GM18502 (cell line): ENCODE results near the gene TCF15.
"Not testable (repeated sequence)": the region's sequence is repeated elsewhere in the genome, so short reads cannot be mapped to it uniquely, and the experiment has no call there.

ENCODE experiments used
- ATAC-seq: cut with Tn5 transposase; IDR thresholded peaks from one replicate; pipeline ENCODE4 v1.9.1; 2021; ENCODE audit warnings: mild to moderate bottlenecking; ENCODE audit not compliant: unreplicated experiment, poor library complexity

TCF15 gene

GRCh38 chr20:584161-584970 lies 25.7 kb downstream of the TCF15 start:
- ATAC-seq = no peak

- ATAC-seq = no peak
Measured at GRCh38 chr20:582204-582603, 27.9 kb downstream of the TCF15 start.

DNA sequence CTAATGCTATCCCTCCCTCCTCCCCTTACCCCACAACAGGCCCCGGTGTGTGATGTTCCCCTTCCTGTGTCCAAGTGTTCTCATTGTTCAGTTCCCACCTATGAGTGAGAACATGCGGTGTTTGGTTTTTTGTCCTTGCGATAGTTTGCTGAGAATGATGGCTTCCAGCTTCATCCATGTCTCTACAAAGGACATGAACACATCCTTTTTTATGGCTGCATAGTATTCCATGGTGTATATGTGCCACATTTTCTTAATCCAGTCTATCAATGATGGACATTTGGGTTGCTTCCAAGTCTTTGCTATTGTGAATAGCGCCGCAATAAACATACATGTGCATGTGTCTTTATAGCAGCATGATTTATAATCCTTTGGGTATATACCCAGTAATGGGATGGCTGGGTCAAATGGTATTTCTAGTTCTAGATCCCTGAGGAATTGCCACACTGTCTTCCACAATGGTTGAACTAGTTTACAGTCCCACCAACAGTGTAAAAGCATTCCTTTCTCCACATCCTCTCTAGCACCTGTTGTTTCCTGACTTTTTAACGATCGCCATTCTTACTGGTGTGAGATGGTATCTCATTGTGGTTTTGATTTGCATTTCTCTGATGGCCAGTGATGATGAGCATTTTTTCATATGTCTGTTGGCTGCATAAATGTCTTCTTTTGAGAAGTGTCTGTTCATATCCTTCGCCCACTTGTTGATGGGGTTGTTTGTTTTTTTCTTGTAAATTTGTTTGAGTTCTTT lies 31.0 kb downstream of the TCF15 start:
- ATAC-seq = not testable (repeated sequence)

GRCh38 chr20:577167-577791 lies 32.8 kb downstream of the TCF15 start:
- ATAC-seq = no peak

DNA sequence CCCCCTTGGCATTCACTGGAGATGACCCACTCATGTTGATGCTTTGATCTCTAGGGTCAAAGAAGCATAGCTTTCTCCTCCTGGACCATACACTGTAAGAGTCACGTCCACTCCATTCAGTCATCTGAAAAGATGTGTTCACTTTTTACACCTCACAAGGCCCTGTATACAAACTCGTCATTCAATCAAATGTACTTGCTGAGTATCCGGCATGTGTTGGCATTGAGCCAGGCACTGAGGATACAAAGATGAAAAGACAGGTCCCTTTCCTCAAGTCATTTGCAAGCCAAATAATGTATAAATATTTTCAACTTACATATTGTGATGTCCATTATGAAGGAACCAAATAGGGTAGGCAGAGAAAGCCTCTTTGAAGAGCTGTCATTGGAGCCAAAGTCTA lies 34.0 kb downstream of the TCF15 start:
- no peak for ATAC-seq

- ATAC-seq = no peak
Measured at GRCh38 chr20:575230-575629, 34.9 kb downstream of the TCF15 start.

DNA sequence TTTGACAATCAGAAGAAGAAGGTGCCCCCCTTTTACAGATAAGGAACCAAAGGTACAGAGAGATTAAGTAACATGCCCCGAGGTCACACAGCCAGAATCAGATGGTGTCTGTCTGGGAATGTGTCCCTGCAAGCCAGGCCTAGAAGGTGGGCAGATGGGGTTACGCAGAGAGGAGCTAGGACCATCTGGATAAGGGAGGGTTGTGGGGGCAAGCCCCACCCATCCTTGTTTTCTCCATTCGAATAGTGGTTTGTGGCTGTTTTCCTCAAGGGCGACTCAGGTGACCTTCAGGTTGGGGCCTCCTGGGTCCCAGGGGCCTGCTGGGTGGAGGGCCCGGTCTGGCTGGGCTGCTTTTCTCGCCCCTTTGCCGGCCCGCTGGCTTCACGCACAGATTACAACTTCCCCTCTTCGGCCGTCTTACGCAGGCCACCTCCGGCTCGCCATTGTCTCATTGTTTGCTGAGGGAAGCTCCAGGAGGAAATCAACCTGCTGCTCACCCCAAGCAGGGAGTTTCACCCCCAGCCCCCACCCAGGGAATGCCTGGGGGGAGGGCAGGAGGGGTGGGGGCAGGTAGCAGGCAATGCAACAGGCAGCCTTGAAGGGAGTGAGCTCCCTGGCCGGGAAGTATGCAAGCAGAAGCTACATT lies 35.7 kb downstream of the TCF15 start:
- no peak for ATAC-seq

DNA sequence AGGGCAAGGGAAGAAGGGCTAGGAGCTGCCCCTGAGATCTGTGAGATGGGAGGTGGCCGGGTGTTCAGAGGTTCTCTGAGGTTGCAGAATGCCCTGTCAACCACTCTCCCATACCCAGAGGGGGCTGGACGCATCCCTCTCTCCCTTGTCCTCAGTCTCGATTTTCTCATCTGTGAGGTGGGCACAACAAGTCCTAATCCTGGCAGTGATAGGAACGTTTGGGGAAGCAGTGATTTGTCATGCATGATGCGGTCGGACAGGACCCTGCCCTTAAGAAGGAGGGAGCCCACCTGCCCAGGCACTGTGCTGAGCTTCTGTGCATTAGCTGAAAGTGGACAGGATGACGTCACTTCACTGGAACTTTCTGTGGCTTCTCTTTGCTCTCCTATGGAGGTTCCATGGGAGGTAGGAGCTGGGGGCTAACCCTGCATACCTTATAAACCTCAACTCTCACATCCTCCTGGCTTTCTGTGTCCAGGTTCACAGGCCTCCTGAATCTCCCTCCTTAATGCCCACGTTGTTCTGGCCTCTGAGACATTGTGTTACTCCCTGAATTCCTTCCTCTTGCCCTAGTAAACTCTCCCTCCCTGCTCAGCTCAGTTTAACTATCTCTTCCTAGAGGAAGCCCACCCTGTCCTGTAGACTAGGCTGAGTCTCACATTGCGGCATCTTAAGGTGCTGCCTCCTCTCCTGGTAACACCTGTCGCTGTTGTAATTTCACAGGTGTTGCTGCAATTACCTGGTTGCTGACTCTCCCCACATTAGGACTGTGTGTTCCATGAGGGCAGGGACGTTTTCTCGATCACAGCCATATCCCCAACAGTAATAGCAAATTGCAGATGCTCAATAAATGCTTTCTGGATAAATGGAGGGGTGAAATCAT lies 36.5 kb downstream of the TCF15 start:
- no peak for ATAC-seq

- no peak for ATAC-seq
Measured at GRCh38 chr20:572727-573126, 37.4 kb downstream of the TCF15 start.

DNA sequence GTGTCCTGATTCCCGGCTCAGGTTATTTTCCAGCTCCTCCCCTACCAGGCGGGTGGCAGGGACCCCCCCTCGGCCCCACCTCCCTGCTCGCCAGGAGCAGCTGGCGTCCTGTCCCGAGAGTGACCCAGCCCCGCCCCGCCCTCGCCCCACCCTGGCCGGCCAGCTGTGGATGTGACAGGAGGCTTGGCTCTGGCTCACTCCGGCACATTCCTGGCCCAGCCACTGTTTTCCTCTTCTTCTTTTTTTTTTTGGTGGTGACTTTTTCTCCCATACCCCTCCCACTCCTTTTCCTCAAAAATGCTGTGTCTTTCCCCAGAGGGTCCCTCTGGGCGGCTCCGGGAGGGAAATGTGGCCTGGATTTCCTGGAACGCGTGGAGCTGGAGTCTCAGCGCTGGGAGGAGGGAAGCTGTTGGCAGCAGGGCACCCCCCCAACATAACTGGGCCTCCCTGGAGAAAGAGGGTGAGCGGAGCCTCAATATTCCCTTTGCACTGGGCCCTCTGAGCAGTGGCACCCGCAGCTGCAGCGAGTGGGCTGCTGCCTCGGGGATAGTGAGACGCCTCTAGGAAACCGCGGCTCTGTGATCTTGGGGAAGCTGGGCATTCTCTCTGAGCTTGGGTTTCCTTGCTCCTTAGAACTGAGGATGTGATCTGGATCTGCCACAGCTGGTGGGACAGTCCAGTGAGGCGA lies 38.2 kb downstream of the TCF15 start:
- no peak for ATAC-seq

DNA sequence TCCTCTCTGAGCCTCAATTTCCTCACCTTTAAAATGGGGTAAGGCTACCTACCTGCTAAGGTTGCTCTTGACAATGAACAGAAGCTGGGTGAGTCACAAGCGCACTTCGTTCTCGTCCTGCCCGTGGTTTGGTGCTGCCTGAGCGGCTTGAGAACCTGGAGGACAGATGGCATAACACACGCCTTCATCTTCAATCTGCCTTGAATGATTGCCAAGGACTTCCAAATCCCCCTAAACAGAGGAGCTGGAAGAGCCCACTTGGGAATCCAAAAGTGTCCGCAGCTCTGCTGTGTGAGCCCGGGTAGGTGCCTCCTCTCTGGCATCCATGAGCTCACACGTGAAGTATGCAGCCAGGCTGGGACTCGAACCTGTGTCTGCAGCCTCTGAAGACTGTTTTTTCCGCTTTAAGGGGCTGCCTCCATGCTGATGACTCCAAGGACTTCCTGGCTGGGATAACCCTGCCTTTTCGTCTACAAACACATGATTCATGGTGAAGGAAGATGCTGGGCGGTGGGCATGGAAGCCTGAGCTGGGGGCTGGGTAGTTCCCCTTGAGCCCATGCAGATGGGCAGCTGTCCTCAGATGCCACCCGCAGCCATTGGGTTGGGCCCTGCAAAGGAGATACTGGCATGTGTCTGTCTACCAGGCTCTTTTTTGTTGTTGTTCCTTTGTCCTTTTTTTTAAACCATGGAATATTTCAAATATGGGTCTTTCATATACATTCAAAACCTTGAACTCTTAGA lies 41.3 kb downstream of the TCF15 start:
- no peak for ATAC-seq

- ATAC-seq = no peak
Measured at GRCh38 chr20:568097-568652, 41.9 kb downstream of the TCF15 start.

- ATAC-seq = no peak
Measured at GRCh38 chr20:564192-564591, 45.9 kb downstream of the TCF15 start.

- ATAC-seq = no peak
Measured at GRCh38 chr20:563187-563586, 46.9 kb downstream of the TCF15 start.

GRCh38 chr20:562232-562897 lies 47.7 kb downstream of the TCF15 start:
- ATAC-seq = no peak

GRCh38 chr20:561437-562231 lies 48.5 kb downstream of the TCF15 start:
- ATAC-seq = no peak

- ATAC-seq = no peak
Measured at GRCh38 chr20:560680-561079, 49.4 kb downstream of the TCF15 start.
